Activated CD8-positive, alpha-beta T cell treated with anti-CD3 and anti-CD28 coated beads for 36 hours (primary cell): ENCODE results near the gene GAS1. TPM values are rescaled to one million over a fixed set of nuclear protein-coding genes. Genes with fewer than 3 reads are reported as not detected.

ENCODE experiments used
- ATAC-seq: fragments of 200-7000 bp; cut with Tn5 transposase; one replicate; pipeline ENCODE4 v1.10.0; 2021; ENCODE audit warnings: mild to moderate bottlenecking, moderate library complexity
- CTCF ChIA-PET: fragments of 350-600 bp; sonication (Branson Sonifier 250); formaldehyde crosslinking; loops from one replicate; lab custom pipeline; 2021; ENCODE audit warnings: antibody characterized with exemption; lab: Charles Lee
- POLR2A ChIA-PET: fragments of 350-600 bp; sonication (Branson Sonifier 250); formaldehyde crosslinking; loops from one replicate; lab custom pipeline; 2021; ENCODE audit warnings: antibody characterized with exemption; lab: Charles Lee
- DNase-seq: peaks from one replicate; pipeline ENCODE4 v3.0.0-alpha.2; 2020
- H3K27ac Mint-ChIP-seq: one replicate; pipeline ENCODE4 v1.8.0; 2021; ENCODE audit warnings: mild to moderate bottlenecking, mixed read lengths
- H3K27me3 Mint-ChIP-seq: one replicate; pipeline ENCODE4 v1.8.0; 2021; ENCODE audit warnings: mixed read lengths
- H3K36me3 Mint-ChIP-seq: one replicate; pipeline ENCODE4 v1.8.0; 2021; ENCODE audit warnings: low read depth, mixed read lengths
- H3K4me1 Mint-ChIP-seq: one replicate; pipeline ENCODE4 v1.8.0; 2021; ENCODE audit warnings: low read depth, mixed read lengths
- H3K4me3 Mint-ChIP-seq: one replicate; pipeline ENCODE4 v1.8.0; 2021; ENCODE audit warnings: mild to moderate bottlenecking, moderate library complexity, mixed read lengths
- H3K9me3 Mint-ChIP-seq: one replicate; pipeline ENCODE4 v1.8.0; 2021; ENCODE audit warnings: mixed read lengths
- CTCF ChIP-seq: fragments of 200-600 bp; IDR thresholded peaks from one replicate; pipeline ENCODE4 v1.8.0; 2022; ENCODE audit warnings: antibody characterized with exemption, mild to moderate bottlenecking
- intact Hi-C: fragments of 100-400 bp; cut with micrococcal nuclease; formaldehyde crosslinking; loops from one replicate; pipeline ENCODE4 v1.10.0; 2022
- total RNA-seq, 2 experiments: library from RNA; stranded (reverse); gene quantifications; one replicate each; pipeline ENCODE4 v1.2.3, GENCODE V29; 2021

GAS1 gene
- total RNA-seq, 2 experiments from 2014 or later = 0.11 TPM; not detected in 1

- no peak for TF ChIP-seq CTCF
- H3K27me3 Mint-ChIP-seq = peaks cover 14% of the 10 kb centered on the region
- ChIA-PET CTCF (no interaction called here), POLR2A (no interaction called here)
- H3K9me3 Mint-ChIP-seq = no peaks in the 10 kb centered on the region
- no peaks in the 10 kb centered on the region for H3K36me3 Mint-ChIP-seq
- intact Hi-C loops = no loop called here
- no peak overlapping the region for H3K27ac Mint-ChIP-seq
- DNase-seq (no peak), ATAC-seq (no peak)
- no peak overlapping the region for H3K4me3 Mint-ChIP-seq
- no peaks in the 10 kb centered on the region for H3K4me1 Mint-ChIP-seq
These were observed 33.5 kb upstream of the GAS1 start for GRCh38 chr9:86980802-86981201.

GRCh38 chr9:86979657-86980056 lies 32.4 kb upstream of the GAS1 start:
- Mint-ChIP-seq H3K27me3 (peaks cover 14% of the 10 kb centered on the region), H3K9me3 (no peaks in the 10 kb centered on the region), H3K36me3 (no peaks in the 10 kb centered on the region), H3K27ac (no peak overlapping the region), H3K4me3 (no peak overlapping the region), H3K4me1 (no peaks in the 10 kb centered on the region)
- POLR2A ChIA-PET = no interaction called here
- TF ChIP-seq CTCF = no peak
- intact Hi-C loops = no loop called here
- ATAC-seq = no peak
- no peak for DNase-seq
- CTCF ChIA-PET = no interaction called here

- Mint-ChIP-seq H3K9me3 (no peaks in the 10 kb centered on the region), H3K27ac (no peak overlapping the region), H3K27me3 (peaks cover 18% of the 10 kb centered on the region), H3K4me1 (no peaks in the 10 kb centered on the region), H3K4me3 (no peak overlapping the region), H3K36me3 (no peaks in the 10 kb centered on the region)
- TF ChIP-seq CTCF = no peak
- DNase-seq (no peak), ATAC-seq (no peak)
- CTCF ChIA-PET = no interaction called here
- POLR2A ChIA-PET = no interaction called here
- intact Hi-C loops = no loop called here
These were observed 31.7 kb upstream of the GAS1 start for GRCh38 chr9:86978922-86979474.

GRCh38 chr9:86978413-86978812 lies 31.1 kb upstream of the GAS1 start:
- ChIA-PET CTCF (no interaction called here), POLR2A (interaction anchor here (0.6 kb wide), 1 partner anchor 45 kb away, joined by 3 read pairs; no protein-coding TSS in a partner anchor)
- no peaks in the 10 kb centered on the region for H3K36me3 Mint-ChIP-seq
- intact Hi-C loops = no loop called here
- no peak for DNase-seq
- no peak for ATAC-seq
- H3K9me3 Mint-ChIP-seq = no peaks in the 10 kb centered on the region
- H3K27ac Mint-ChIP-seq = no peak overlapping the region
- peaks cover 22% of the 10 kb centered on the region for H3K27me3 Mint-ChIP-seq
- H3K4me1 Mint-ChIP-seq = no peaks in the 10 kb centered on the region
- H3K4me3 Mint-ChIP-seq = no peak overlapping the region
- TF ChIP-seq CTCF = no peak

- no peaks in the 10 kb centered on the region for H3K9me3 Mint-ChIP-seq
- no peak for TF ChIP-seq CTCF
- intact Hi-C loops = no loop called here
- ATAC-seq = no peak
- no peaks in the 10 kb centered on the region for H3K36me3 Mint-ChIP-seq
- ChIA-PET POLR2A (no interaction called here), CTCF (no interaction called here)
- no peaks in the 10 kb centered on the region for H3K4me1 Mint-ChIP-seq
- peaks cover 27% of the 10 kb centered on the region for H3K27me3 Mint-ChIP-seq
- no peak overlapping the region for H3K27ac Mint-ChIP-seq
- no peak for DNase-seq
- no peak overlapping the region for H3K4me3 Mint-ChIP-seq
These were observed 30.0 kb upstream of the GAS1 start for GRCh38 chr9:86977205-86977835.
